ENCODE results near the gene PGBD2.
A peak's percentile ranks its signal among the peaks of the same experiment; 100 is the strongest.
"Not testable (repeated sequence)": the region's sequence is repeated elsewhere in the genome, so short reads cannot be mapped to it uniquely, and the experiment has no call there.

Gene PGBD2, protein sequence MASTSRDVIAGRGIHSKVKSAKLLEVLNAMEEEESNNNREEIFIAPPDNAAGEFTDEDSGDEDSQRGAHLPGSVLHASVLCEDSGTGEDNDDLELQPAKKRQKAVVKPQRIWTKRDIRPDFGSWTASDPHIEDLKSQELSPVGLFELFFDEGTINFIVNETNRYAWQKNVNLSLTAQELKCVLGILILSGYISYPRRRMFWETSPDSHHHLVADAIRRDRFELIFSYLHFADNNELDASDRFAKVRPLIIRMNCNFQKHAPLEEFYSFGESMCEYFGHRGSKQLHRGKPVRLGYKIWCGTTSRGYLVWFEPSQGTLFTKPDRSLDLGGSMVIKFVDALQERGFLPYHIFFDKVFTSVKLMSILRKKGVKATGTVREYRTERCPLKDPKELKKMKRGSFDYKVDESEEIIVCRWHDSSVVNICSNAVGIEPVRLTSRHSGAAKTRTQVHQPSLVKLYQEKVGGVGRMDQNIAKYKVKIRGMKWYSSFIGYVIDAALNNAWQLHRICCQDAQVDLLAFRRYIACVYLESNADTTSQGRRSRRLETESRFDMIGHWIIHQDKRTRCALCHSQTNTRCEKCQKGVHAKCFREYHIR

DNA sequence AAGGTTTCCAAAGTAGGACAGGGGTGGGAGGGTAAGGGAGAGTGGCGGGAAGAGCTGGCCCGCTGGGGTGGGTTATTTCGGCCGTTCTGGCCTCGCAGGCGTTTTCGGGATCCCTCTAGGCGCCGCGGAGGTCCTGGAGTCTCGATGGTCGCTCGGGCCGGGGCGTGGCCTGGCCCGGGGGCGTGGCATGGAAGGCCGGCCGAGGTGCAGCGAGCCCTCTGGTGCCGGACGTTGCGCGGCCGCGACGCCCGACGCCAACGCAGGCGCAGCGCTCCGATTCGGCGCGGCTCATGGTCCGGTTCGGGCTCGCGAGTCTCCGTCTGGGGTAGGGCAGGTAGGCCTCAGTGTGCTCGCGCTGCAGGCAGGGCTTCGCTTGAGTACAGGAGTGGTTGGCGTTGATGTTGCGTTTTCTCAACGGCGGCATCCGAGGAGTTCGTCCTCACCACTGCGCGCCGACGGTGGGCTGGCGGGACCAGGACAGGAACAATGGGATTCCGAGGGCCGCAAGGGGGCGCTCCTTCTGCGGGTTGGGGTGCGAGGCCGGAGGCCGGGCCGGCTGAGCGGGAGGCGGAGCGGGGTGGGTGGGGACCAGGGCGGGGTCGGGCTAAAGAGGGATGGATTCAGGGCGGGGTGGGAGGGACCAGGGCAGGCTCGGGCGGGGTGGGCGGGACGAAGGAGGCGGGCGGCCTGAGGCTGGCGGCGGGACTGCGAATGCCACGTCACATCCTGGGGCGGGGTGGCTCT is at the start of gene PGBD2:
TSS of gene PGBD2 (plus strand) at position 227 of the 744 bp plus-strand sequence. CDS start 7,628 bp downstream, outside the sequence.
- peak; percentile 99 for DNase-seq (ENCODE audit: low spot score)

DNA sequence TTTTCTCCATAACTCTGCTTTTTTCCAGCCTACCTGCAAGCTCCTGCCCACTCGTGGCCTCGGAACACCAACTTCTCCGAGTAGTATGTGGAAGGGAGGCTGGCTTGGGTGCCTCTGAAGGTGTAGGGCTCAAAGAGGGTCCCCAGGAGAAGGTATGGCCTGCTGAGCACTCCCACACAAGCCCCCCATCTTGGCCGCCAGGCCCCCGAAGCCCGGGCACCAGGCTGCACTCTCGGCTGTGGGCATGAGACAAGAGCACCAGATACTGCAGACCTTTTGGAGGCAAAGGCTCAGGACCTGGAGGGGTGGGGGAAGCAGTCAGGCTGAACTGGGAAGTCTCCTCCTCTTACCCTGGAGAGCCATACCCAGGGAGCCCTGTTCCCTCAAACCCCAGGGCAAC is 48.8 kb upstream of the PGBD2 start:
- no peak for DNase-seq (ENCODE audit: low spot score)

DNA sequence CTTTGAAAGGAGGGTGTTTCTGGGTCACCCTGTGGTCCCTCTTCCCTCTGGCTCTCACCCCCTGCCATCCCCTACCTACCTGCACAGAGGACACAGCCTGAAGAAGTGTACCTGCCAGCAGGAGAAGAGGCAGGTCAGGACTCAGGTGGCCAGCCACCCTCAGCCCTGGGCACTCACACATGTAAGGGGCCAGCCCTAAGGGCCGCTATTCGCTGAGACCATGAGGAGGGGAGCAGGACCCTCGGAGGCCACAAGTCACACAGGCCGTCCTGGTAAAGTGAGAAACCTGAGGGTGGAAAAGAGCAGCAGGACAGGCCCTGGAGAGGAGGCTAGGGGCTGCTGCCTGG is 48.3 kb upstream of the PGBD2 start:
- no peak for DNase-seq (ENCODE audit: low spot score)

DNA sequence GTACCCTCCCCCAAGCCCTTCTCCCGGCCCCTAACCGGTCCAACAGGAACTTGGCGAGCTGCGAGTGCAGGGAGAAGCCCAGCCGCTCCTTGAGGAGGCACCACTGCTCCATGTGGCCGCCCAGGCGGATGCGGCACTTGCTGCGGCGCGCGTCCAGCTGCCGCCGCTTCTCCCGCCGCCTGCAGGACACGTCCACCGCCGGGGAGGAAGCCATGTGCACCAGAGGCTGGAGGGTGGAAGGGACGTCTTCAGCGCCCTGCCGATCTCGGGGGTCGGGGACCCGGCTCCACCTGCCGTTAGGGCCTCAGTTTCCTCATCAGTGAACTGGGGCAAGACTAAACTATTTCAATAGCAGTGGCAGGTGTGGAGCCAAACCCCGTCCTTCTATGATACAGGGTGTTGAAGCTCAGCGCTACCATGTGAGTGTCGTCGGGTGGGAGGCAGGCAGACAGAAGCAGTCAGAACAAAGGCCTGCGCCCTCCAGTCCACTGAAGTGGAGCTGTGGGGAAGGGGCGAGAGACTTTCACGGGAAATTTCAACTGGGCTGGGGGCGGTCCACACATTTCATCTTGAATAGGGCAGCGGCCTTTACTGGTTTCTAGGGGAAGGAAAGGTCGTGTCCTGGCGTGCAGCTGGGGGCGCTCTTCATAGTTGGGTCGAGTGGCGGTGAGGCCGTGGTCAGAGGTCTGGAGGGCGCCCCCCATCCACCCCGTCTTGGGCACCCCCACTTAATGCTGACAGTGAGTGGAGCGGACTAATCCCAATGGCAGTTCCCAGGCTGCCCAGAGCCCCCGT is 47.7 kb upstream of the PGBD2 start:
- peak; percentile 84 for DNase-seq (ENCODE audit: low spot score)

DNA sequence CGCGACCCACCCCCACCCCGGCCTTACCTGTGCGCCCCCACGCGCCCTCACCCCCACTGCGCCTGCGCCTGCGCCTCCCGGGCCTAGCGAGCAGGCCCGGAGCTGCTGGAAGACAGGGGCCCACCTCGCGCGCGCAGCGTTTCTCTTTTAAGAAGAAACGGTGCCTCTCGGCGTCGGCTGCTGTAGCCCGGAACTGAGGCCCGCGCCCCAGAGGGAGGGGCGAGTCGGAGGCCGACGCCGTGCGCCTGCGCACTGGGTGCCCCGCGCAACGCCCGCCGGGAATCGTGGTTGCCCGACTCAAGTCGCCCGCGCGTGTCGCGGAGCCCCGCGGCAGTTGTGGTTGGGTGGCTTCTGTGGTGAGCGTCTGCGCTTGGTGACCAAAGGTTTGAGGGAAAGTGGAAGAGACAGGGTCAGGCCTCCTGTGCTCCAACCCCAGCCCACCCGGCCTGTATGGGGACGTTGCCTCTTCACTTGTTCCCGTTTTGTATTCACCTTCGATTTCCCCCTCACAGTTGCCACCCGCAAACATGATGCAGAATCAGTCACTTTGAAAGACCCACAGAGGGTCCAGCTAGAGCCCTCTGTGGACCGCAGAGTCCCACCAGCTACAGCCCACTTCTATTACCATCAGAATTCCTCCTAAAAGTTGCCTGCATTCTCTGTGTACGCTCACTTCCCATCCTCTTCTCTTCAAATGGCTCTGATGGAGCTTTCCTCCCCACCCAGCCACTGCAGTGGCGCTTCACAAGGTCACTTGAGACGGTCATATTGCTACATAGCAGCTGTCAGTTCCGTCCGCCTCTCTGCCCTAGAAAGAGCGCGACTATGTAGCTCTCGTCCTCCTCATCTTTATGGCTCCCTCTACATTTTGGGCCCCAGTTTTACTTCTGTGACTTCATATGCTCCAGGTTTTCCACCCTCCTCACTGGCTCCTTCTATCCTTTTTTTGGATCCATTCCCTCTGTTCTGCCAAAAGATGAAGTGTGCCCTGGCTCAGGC is 46.8 kb upstream of the PGBD2 start, which contains the start of gene ZNF692:
TSS of gene ZNF692 (minus strand) at position 195 of the 999 bp plus-strand sequence. CDS start 776 bp downstream, outside the sequence.
- DNase-seq (ENCODE audit: low spot score), result peak; percentile 99

DNA sequence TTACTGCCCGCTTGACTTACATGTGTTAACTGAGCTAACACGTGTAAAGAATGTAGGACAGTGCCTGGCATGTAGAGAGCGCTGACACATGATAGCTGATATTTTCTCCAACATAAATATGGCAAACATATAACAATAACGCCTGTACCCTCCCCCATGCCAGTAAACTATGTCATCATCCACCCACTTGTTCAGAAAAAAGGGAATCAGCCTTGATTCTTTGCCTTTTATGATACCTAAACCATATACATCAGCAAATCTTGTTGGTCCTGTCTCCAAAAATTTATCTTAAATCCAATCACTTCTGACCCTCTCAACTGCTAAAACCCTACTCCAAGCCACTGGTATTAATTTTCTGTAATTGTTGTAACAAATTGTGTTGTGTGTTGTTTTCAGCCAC is 46.0 kb upstream of the PGBD2 start:
- no peak for DNase-seq (ENCODE audit: low spot score)

DNA sequence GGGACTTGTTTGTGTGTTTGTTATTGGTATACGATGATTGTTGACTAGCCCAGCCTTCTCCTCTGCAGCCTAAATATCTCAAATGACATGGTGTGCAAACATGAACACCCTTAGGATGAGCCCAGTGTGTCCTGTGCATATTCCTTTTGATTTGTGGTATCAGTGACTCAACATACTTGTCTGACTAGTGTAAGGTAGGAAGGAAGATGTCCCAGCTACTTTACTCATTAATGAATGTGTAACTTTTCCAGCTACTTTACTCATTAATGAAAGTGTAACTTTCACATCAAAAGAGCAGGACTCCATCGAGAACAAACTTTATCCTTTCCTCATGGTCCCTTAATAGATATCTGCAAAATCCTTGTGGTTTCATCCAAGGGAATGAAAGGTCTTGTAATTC is 44.4 kb upstream of the PGBD2 start:
- DNase-seq (ENCODE audit: low spot score), result no peak

DNA sequence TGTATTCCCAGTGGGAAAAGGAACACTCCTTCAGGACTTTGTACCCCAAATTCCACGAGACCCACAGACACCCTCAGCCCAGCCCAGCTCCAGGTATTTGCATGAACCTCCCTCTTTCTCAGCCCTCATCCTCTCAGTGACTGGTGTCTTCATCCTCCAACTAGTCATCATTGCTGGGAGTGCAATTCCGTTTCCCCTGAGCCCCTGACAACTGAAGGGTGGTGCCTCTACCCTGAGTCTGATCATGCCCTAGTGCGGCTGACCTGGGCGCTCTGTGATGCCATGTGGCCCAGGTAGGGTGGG is 43.4 kb upstream of the PGBD2 start:
- DNase-seq (ENCODE audit: low spot score), result no peak

DNA sequence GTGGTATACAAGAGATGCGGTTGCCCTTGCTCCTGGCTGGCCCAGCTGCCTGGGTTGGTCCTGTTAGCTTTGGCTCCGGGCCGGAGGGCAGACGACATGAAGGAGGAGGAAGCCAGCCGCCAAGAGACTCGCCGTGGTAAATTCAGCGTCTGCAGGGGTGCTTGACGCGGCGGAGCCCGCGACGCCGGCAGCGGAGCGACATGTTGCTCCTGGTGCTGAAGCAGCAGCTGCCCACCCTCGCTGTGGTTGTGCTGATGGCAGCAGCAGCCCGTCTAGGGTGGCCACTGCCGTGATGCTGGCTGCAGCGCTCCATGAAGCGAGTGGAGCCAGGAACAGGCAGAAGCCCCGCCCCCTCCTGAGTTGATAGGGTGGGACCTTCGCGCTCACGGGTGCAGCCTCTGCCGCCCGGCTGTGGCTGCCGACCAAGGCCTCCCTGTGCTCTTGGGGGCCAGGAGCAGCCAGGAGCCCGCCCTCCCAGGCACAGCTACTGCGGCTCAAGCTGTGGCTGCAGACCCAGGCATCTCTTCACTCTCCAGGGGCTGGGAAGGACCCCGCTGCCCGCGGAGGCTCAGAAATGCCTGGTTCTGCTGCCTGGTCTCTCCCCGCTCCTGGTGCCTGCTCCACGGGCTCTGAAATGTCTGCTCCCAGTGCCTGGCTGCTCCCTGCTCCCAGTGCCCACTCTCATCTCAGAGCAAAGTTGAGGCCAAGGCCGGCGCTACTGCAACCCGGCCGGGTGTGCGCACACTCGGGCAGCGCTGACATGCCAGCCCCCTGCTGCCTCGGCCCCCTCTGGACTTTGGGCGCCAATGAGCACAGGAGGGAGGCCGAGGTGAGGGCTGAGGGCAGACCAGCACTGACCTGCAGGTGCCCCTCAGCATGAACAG is 42.8 kb upstream of the PGBD2 start:
- peak; percentile 78 for DNase-seq (ENCODE audit: low spot score)

DNA sequence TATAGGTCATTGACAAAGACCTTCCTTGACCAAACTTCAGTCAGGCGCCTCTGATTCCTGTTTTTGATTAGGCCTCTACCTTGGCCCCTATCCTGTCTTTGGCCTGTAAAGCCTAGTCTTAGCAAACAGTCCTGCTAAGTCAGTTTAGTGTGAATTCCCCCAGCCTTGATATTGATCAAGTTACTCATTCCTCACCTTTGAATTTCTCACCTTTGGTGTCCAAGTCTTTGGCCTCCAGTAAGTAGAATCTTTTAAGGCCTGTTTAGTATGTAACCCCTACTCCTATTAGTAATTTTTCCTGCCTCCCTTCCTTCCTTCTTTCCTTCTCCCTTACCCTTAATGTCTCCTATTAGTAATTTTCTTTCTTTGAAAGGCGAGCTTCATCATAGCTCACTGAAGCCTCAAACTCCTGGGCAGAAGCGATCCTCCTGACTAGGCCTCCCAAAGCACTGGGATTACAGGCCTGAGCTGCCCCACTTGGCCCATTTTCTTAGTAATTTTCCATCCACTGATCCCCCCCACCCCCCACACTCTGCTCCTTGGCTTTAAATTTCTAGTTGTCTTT is 34.1 kb upstream of the PGBD2 start:
- no peak for DNase-seq (ENCODE audit: low spot score)

DNA sequence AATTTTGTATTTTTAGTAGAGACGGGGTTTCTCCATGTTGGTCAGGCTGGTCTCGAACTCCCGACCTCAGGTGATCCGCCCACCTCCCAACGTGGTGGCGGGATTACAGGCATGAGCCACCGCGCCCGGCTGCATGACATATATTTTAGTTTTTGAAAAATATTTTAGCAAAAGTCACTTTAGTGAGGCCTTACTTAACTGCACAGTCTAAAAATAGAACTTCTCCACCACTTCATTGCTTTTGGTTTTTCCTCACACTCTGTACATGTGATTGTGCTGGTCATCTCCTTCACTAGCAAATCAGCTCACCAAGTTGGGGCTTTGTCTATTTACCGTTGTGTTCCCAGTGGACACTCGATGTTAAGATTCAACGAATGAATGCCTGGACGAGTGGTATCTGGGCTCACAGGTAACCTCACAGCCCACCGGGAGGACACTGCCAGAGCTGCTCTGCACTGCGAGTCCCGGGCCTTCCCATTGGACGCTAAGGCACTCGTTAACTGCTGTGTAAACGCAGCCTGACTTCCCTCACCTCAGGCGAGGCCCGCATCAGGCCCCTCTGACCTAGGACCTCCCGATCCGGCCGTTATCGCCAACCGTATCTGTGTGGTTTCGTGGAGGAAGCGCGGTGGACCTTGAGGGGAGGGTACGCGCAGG is 33.2 kb upstream of the PGBD2 start:
- DNase-seq (ENCODE audit: low spot score), result peak; percentile 61

DNA sequence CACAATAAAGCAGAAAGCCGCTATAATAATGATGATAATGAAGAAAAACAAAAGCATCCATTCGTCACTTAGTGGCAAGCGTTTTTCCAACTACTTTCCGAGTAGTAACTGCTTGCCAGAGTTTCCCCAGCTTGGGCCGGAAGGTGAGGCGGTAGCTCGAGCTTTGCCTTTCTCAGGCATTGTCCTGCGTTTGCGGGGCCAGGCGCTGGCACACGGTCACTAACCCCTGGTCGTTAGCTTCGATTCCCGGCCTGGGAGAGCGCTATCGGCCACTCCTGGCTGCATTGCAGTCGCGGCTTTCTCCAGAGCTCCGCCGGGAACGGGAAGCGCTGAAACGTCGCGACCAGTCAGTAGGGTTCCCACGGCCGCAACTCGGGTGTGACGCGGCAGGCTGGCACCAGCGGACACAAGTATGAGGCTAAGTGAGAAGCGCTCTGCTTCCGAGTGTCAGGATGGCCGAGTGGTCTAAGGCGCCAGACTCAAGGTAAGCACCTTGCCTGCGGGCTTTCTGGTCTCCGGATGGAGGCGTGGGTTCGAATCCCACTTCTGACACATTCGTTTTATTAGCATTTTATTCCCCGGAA is 32.5 kb upstream of the PGBD2 start:
- DNase-seq (ENCODE audit: low spot score), result peak; percentile 92

DNA sequence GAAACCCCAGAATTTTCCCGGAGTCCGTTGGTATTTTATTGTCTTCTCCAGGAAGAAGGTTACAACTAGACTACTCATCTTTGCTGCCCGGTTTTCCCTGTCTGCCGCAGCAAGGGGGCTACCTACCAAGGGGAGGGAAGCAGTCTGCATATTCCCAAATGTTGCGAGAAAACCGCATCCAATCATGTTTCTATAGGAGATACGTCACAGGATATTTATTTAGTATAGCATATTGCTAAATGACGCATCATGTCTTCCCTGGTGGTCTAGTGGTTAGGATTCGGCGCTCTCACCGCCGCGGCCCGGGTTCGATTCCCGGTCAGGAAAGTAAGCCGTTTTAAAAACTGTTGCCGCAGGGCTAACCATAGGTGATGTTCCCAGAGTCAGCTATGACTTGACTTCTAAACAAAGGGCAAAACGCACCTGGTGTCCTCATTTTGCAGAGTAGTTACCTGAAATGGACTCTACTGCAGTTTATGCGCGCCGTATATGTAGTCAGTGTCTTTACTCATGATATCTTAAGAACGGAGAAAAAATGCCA is 32.0 kb upstream of the PGBD2 start:
- DNase-seq (ENCODE audit: low spot score), result no peak

DNA sequence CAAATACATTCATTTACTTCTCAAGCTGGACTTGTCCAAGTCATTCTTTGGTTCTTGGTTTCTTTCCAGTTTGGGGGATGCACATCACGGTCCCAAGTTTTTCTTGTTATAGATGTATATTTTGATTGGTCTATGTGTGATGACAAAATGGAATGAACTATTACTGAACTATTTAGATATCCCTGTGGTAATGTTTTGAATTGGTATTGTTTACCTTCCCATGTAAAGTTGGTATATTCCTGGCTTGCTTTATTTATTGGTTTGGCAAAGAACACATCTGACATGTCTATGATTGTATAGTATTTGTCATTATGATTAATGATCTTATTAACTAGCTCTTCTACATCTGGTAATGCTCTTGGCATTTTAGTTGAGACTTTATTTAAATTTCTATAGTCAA is 24.8 kb upstream of the PGBD2 start:
- DNase-seq (ENCODE audit: low spot score), result no peak

DNA sequence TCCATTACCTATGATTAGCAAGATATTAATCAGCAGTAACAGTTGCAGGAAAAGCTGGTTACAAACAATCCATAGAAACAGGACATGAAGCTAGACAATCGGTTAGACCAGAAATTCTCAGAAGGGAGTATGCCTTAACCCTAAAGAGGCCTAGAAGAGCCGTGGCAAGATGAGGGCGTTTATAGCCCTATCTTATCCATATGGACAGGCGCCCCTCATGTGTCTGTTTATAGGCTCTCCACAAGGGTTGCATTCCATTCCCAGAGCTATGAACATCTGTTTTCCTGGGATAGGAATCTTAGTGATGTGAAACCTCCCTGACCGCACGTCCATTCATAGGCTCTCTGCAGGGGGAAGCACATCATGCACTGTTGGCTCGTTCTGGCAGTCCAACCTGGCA is 23.6 kb upstream of the PGBD2 start:
- not testable (repeated sequence) for DNase-seq (ENCODE audit: low spot score)

DNA sequence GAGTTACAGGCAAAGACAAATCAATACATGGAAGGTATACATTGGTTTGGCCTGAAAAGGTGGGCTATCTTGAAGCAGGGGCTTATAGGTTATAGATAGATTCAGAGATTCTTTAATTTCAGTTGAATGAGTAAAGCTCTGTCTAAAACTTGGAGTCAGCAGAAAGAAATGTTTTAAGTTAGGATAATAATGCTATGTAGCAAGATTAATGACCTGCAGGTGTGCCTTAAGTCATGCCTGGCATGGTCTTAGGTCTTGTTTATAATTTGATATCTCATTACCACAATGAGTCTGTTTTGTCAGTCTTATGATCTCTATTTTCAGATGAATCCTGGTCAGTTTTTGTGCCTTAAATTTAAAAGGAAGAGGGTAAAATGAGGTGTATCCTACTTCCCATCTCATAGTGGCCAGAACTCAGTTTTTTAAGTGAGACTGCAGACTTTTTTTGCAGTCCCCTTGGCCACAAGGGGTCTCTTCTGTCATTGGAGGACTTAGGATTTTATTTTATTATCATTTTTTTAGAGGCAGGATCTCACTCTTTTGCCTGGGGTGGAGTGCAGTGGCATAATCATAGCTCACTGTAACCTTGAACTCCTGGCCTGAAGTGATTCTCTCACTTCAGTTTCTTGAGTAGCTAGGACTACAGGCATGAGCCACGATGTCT is 21.3 kb upstream of the PGBD2 start:
- no peak for DNase-seq (ENCODE audit: low spot score)

DNA sequence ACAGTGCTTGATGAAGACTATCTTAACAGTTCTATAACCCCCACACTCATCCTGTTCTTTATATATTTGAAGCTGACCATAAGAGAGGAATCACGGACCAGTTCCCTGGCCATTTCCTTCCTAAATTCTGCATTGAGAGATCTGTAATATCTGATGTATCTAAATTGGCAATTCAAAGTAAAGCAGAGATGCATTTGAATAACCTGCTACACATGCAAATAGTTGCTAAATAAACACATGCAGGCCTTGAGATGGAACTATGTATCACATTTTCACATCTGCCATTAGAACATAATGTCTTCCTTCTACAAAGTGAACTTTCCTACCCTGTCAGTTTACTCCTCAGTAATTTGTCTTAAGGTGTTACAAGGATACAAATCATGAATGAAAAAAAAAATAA is 20.4 kb upstream of the PGBD2 start:
- no peak for DNase-seq (ENCODE audit: low spot score)
